Activated T-cell treated with anti-CD3 and anti-CD28 coated beads, Interleukin-2, amount 50 U/mL, for 24 hours (primary cell): ENCODE measurements around the gene SCYGR1.
A peak's percentile ranks its signal among the peaks of the same experiment; 100 is the strongest.
"Not testable (repeated sequence)": the region's sequence is repeated elsewhere in the genome, so short reads cannot be mapped to it uniquely, and the experiment has no call there.

ENCODE experiments used
- DNase-seq: peaks from one replicate; pipeline ENCODE4 v3.0.0-alpha.2; 2020
- H3K27ac Mint-ChIP-seq: 2 replicates; pipeline ENCODE4 v1.8.0; 2020; ENCODE audit warnings: mild to moderate bottlenecking, mixed read lengths
- H3K27me3 Mint-ChIP-seq: 2 replicates; pipeline ENCODE4 v1.8.0; 2020; ENCODE audit warnings: mixed read lengths
- H3K36me3 Mint-ChIP-seq: 2 replicates; pipeline ENCODE4 v1.8.0; 2020; ENCODE audit warnings: low read depth, mixed read lengths
- H3K4me1 Mint-ChIP-seq: 2 replicates; pipeline ENCODE4 v1.8.0; 2020; ENCODE audit warnings: low read depth, mixed read lengths
- H3K4me3 Mint-ChIP-seq: 2 replicates; pipeline ENCODE4 v1.8.0; 2020; ENCODE audit warnings: mild to moderate bottlenecking, moderate library complexity, mixed read lengths
- H3K9me3 Mint-ChIP-seq: 2 replicates; pipeline ENCODE4 v1.8.0; 2020; ENCODE audit warnings: mixed read lengths

SCYGR1 gene

DNA sequence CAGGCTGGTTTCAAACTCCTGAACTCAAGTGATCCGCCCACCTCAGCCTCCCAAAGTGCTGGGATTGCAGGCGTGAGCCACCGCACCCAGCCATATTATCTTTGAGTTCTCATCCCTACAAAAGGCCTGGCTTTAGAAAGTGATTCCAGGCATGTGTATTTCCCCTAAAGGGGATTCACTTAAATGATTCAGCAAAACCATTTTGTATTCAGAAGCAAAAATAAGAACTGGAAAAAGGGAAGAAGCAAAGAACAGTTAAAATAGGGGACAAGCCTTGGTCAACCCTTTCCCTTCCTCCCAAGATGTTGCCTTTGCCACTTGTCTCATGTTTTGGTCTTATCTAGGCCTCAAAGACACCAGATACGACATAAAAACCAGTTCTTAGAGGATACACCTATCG is 19.2 kb downstream of the SCYGR1 start:
- no peaks in the 10 kb centered on the region for H3K9me3 Mint-ChIP-seq
- no peak overlapping the region for H3K4me3 Mint-ChIP-seq
- H3K27ac Mint-ChIP-seq: no peak overlapping the region
- no peaks in the 10 kb centered on the region for H3K36me3 Mint-ChIP-seq
- H3K4me1 Mint-ChIP-seq: peaks cover 26% of the 10 kb centered on the region
- DNase-seq: no peak
- peaks cover 3% of the 10 kb centered on the region for H3K27me3 Mint-ChIP-seq

DNA sequence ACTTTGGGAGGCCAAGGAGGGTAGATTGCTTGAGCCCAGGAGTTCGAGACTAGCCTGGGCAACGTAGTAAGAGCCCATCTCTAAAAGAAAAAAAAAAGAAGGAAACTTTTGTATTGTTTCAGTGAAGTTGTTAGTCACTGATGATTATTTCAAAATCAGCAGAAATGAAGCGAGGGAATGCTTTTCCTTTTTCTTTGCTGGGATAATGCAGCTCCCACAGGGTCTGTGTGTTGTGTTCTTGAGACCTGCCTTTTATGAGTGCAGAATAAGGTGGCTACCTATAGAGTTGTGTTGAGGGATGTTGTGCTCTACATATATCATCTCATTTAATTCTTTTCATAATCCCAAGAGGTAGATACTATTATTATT is 20.3 kb downstream of the SCYGR1 start:
- no peaks in the 10 kb centered on the region for H3K36me3 Mint-ChIP-seq
- peaks cover 21% of the 10 kb centered on the region for H3K4me1 Mint-ChIP-seq
- H3K27ac Mint-ChIP-seq: no peak overlapping the region
- H3K4me3 Mint-ChIP-seq: no peak overlapping the region
- no peaks in the 10 kb centered on the region for H3K27me3 Mint-ChIP-seq
- no peak for DNase-seq
- H3K9me3 Mint-ChIP-seq: no peaks in the 10 kb centered on the region

DNA sequence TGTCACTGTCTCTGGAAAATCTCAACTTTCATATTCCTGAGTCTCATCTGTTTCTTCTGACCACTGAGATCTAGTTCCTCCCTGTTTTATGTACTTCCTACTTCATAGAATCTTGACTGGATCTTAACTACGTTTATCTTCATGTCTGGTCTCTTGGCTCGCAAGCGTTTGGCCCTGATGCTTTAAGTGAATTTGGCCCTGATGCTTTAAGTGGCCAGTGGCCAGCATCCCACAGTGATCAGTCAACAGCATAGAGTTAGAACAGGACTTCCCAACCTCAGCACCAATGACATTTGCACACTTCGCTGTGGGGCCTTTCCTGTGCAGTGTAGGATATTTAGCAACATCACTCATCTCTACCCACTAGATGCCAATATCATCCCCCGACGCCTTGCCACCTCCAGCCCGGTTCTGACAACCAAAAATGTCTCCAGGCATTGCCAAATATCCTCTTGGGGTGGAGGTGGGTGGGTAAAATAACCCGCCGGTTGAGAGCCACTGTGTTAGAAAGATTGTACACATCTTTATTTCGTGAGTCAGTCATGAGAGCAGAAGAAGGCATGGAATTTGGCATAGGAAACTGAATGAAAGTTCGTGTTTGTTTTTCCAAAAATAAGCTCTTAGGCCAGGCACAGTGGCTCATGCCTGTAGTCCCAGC is 20.9 kb downstream of the SCYGR1 start:
- Mint-ChIP-seq H3K9me3 (no peaks in the 10 kb centered on the region), H3K27me3 (no peaks in the 10 kb centered on the region), H3K4me1 (peaks cover 21% of the 10 kb centered on the region), H3K36me3 (no peaks in the 10 kb centered on the region), H3K4me3 (no peak overlapping the region), H3K27ac (no peak overlapping the region)
- DNase-seq: no peak

DNA sequence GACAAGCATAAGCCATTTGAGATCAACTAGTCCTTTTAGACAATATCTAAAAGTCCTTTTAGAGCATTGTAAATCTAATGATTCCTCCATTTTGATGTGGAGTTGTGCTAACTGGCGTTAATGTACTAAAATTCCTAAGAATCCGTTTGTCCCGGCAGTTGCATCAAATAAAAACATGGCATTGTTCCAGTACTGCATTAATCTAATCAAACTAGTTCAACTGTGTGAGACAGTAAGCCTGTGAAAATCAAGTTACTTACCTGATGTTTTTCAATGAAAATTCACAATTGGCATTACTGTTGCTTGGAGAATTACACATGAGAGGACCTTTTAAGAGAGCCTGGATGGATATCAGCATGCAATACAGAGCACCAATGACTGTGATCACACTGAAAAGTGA is 21.9 kb downstream of the SCYGR1 start:
- no peak for DNase-seq

DNA sequence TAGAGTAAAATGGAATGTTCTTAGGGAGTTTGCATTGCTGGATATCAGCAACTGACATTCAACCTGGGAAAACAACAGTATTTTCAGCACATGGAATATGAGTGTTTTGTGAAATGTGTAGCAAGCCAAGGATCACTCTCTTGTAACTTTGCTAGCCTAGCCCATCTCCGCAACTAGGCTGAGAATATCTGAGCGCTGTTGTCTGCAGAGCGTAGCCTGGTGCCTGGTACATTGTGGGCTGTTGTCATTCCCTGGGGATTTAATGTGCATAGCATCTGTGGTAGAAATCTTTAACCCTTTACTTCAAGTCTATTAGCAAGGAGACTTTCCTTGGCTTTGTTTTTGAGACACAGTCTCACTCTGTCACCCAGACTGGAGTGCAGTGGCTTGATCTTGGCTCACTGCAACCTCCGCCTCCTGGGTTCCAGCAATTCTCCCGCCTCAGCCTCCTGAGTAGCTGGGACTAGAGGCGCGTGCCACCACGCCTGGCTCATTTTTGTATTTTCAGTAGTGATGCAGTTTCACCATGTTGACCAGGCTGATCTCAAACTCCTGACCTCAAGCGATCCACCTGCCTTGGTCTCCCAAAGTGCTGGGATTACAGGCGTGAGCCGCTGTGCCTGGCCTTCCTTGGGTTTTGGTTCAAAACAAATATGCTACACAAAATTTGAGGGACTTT is 23.0 kb downstream of the SCYGR1 start:
- H3K27ac Mint-ChIP-seq: not testable (repeated sequence)

More for the DNA sequence above, 21.9 kb downstream of the SCYGR1 start:
- no peak overlapping the region for H3K4me3 Mint-ChIP-seq
- H3K9me3 Mint-ChIP-seq: no peaks in the 10 kb centered on the region
- peaks cover 13% of the 10 kb centered on the region for H3K4me1 Mint-ChIP-seq
- H3K27me3 Mint-ChIP-seq: no peaks in the 10 kb centered on the region
- peaks cover 4% of the 10 kb centered on the region for H3K36me3 Mint-ChIP-seq
- H3K27ac Mint-ChIP-seq: no peak overlapping the region

DNA sequence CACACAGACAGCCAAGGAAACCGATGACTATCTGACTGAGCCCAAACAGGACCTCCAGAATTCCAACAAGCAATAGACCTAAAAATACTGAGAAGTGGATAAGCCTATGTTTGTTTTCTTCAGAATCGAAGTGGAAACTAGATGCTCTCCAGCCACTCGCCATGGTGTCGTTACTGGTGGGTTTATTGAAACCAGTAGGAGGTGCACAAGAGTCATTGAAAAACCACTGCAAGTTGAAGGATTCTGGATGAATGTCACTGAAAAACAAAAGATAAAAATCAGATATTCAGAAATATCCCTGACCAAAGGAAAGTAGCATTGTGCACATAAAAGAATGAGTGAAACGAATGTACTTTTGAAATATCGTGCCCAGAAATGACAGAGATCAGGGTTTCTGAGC is 24.0 kb downstream of the SCYGR1 start:
- DNase-seq: no peak
- Mint-ChIP-seq H3K4me1 (peaks cover 8% of the 10 kb centered on the region), H3K4me3 (no peak overlapping the region), H3K36me3 (peaks cover 25% of the 10 kb centered on the region), H3K9me3 (no peaks in the 10 kb centered on the region), H3K27me3 (no peaks in the 10 kb centered on the region), H3K27ac (no peak overlapping the region)

More for the DNA sequence above, 23.0 kb downstream of the SCYGR1 start:
- H3K4me1 Mint-ChIP-seq, H3K27me3 Mint-ChIP-seq, H3K4me3 Mint-ChIP-seq, H3K9me3 Mint-ChIP-seq, DNase-seq: not testable (repeated sequence)
- H3K36me3 Mint-ChIP-seq: peaks cover 15% of the 10 kb centered on the region

DNA sequence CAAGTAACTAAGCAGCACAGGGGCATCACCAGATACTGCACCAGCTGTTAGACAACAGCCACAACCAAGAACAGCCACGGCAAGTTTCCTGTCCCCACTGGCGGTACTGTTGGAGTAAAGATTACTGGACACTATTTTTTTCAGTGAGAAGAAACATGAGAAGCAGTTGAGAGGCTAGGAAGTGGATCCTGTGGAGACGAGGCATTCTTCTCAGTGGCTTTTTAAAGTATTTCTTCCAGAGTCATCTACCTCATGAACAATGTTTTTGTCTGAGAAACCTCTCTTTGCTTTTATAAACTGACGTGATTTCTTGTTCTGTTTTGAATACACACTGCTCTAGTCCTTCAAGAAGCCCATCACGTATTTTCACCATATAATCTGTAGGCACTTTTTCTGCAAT is 27.4 kb downstream of the SCYGR1 start:
- no peaks in the 10 kb centered on the region for H3K9me3 Mint-ChIP-seq
- H3K27ac Mint-ChIP-seq: no peak overlapping the region
- peaks cover 5% of the 10 kb centered on the region for H3K4me1 Mint-ChIP-seq
- H3K4me3 Mint-ChIP-seq: no peak overlapping the region
- peaks cover 59% of the 10 kb centered on the region for H3K36me3 Mint-ChIP-seq
- DNase-seq: no peak
- H3K27me3 Mint-ChIP-seq: no peaks in the 10 kb centered on the region

DNA sequence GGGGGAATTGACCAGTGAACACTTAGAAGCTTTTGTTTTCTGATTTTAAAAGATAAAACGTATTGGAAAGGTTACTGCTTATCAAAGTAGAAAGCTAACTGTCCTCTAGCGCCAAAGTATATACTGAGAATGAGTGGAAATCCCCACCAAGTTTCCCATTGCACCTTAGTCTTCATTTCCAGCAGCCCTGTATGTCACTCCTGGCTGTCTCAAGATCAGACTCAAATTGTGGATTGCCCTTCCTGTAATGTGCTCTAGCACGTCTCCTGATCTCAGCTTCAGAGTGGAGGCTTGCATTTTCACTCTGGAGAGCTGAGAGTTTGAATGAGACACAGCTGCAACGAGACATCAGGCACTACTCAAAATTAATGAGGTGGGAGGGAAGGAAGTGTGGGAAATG is 36.1 kb downstream of the SCYGR1 start:
- DNase-seq: no peak
- Mint-ChIP-seq H3K4me1 (peaks cover 22% of the 10 kb centered on the region), H3K36me3 (peaks cover 74% of the 10 kb centered on the region), H3K4me3 (no peak overlapping the region), H3K27me3 (no peaks in the 10 kb centered on the region), H3K27ac (peak overlapping the region; percentile 75), H3K9me3 (no peaks in the 10 kb centered on the region)

DNA sequence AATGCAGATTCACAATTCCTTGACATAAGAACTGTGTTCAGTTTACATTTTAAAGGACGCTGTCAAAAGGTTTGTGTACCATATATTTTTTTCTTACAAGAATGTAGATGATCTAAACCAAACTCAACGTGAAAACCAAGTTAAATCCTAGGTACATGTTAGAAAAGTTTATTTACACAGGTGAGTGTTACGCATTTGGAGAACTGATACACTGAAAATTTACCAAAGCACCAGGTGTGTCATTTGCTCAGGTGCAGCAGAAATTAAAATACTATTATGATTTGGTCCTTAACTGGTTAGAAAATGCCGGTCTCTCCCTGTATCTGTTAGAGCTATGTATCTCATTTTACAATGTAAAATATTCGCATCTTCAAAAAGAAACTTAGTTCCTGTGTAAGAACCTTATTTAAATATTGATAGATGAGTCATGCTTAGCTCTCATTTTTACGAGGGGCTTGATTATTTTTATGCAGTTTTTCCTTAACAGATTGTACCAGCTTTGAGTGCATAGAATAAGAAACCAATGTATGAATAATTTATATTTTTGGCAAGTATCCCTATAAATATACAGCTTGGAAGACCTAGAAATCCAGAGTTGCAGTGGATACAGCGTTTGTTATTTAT is 37.6 kb downstream of the SCYGR1 start:
- Mint-ChIP-seq H3K27me3 (no peaks in the 10 kb centered on the region), H3K27ac (no peak overlapping the region), H3K4me1 (peaks cover 22% of the 10 kb centered on the region), H3K36me3 (peaks cover 72% of the 10 kb centered on the region), H3K9me3 (no peaks in the 10 kb centered on the region), H3K4me3 (no peak overlapping the region)
- no peak for DNase-seq

DNA sequence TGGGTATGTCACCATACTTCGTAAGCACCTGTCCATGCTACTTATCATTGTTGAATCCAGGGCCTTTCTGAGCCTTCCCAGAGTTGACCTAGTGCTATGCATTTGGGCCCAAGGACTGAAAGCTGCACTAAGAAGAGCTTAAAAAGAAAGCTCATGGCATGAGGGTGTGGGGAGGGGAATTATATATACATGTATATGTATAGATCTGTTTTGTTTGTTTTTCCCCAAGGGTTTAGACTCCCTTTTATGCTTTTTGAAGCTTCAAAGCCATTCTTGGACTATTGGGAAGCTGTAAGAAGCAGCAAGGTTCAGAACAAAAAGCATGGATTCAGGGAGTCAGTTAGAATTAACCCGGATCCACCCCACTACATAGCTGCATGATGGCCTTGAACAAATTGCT is 39.4 kb downstream of the SCYGR1 start:
- DNase-seq: no peak
- no peak overlapping the region for H3K27ac Mint-ChIP-seq
- peaks cover 76% of the 10 kb centered on the region for H3K36me3 Mint-ChIP-seq
- no peak overlapping the region for H3K4me3 Mint-ChIP-seq
- H3K27me3 Mint-ChIP-seq: no peaks in the 10 kb centered on the region
- peaks cover 22% of the 10 kb centered on the region for H3K4me1 Mint-ChIP-seq
- no peaks in the 10 kb centered on the region for H3K9me3 Mint-ChIP-seq

DNA sequence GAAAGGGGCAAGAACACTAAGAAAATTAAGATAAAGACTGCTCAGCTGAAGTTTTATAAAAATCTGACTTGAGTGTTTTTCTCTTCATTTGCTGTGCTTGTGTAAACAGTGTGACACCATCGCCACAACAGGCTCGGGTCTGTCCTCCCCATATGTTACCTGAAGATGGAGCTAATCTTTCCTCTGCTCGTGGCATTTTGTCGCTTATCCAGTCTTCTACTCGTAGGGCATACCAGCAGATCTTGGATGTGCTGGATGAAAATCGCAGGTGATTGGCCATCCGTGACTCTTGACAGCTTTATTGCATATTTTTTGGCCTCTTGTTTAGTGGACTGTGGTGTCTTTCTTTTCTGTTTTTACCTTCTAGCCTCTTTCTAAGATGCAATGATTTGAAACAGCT is 40.6 kb downstream of the SCYGR1 start:
- Mint-ChIP-seq H3K27ac (no peak overlapping the region), H3K9me3 (no peaks in the 10 kb centered on the region), H3K4me3 (no peak overlapping the region), H3K36me3 (peaks cover 77% of the 10 kb centered on the region), H3K4me1 (peaks cover 20% of the 10 kb centered on the region), H3K27me3 (no peaks in the 10 kb centered on the region)
- DNase-seq: no peak

DNA sequence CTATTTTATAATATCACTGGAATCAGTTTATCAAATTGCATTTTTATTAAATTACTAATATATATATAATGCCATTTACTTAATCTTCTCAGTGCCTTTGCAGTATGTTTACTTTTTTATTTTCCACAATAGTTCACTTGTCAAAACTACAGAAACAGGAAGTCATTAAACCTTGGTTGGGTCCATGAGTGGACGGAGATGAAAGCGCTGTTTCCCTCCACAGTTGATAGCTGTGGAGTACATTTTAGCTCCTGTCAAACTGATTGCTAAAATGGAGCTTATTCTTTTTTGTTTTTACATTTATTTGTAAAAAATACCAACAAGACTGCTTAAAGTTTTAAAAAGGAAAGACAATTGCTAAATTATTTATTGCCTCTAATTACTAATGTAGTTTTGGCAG is 43.5 kb downstream of the SCYGR1 start:
- H3K4me3 Mint-ChIP-seq: no peak overlapping the region
- no peaks in the 10 kb centered on the region for H3K9me3 Mint-ChIP-seq
- H3K27me3 Mint-ChIP-seq: no peaks in the 10 kb centered on the region
- no peaks in the 10 kb centered on the region for H3K4me1 Mint-ChIP-seq
- H3K27ac Mint-ChIP-seq: no peak overlapping the region
- peaks cover 77% of the 10 kb centered on the region for H3K36me3 Mint-ChIP-seq
- DNase-seq: no peak

DNA sequence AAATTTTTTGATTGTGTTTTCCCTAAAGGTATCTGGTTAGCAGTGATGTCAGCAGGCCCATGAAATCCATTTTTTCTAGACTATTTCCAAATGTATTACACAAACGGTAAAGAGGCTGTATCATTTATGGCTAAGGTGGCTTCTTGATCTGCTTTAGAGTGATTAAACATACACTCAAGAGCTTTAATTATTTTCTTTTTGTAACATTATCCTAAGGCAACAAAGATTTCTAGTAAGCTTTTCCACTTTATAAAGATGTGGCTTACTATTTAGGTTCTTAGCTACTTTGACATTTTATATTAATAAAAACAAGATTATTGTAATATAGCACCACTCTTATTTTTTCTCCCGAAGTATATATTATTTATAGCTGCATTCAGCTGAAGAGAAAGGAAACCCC is 46.2 kb downstream of the SCYGR1 start:
- H3K9me3 Mint-ChIP-seq: no peaks in the 10 kb centered on the region

DNA sequence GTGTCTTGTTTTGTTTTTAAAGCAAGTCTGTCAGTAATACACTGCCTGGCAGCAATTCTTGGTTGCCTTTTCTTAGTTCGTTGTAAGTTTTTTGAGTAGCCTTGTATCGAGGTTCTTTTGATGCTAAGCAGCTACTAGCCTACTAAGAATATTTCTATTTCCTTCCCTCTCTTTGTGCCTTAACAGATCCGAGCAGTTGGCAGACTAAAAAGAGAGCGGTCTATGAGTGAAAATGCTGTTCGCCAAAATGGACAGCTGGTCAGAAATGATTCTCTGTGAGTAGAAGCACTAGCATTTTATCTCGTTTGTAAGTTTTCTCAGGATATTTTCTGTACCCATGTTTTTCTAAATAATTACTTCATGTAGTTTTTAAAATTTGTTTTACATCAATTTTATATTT is 47.6 kb downstream of the SCYGR1 start:
- no peak overlapping the region for H3K4me3 Mint-ChIP-seq
- DNase-seq: no peak
- peaks cover 13% of the 10 kb centered on the region for H3K4me1 Mint-ChIP-seq
- no peaks in the 10 kb centered on the region for H3K9me3 Mint-ChIP-seq
- H3K36me3 Mint-ChIP-seq: peaks cover 82% of the 10 kb centered on the region
- H3K27ac Mint-ChIP-seq: no peak overlapping the region
- H3K27me3 Mint-ChIP-seq: no peaks in the 10 kb centered on the region

More for the DNA sequence above, 46.2 kb downstream of the SCYGR1 start:
- Mint-ChIP-seq H3K36me3 (peaks cover 80% of the 10 kb centered on the region), H3K4me1 (peaks cover 4% of the 10 kb centered on the region), H3K27me3 (no peaks in the 10 kb centered on the region), H3K27ac (no peak overlapping the region), H3K4me3 (no peak overlapping the region)
- no peak for DNase-seq

DNA sequence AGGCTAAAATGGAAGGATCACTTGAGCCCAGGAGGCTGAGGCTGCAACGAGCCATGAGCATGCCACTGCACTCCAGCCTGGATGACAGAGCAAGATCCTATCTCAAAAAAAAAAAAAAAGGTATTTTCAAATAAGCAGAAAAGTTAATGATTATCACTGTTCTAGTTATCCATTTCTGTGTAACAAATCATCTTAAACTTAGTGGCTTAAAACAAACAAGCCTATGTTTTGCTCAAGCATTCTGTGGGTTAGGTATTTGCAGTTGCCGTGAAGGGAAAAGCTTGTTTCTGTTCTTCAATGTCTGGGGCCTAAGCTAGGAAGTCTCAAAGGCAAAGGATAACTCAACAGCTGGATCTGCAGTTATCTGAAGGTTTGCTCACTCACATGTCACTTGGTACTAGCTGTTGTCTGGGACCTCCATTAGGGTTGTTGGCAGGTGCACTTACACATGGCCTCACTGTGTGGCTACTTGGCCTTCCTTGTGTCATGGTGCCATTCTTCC is 48.6 kb downstream of the SCYGR1 start:
- H3K4me1 Mint-ChIP-seq: peaks cover 16% of the 10 kb centered on the region
- H3K4me3 Mint-ChIP-seq: no peak overlapping the region
- no peak for DNase-seq
- no peaks in the 10 kb centered on the region for H3K9me3 Mint-ChIP-seq
- no peak overlapping the region for H3K27ac Mint-ChIP-seq
- H3K36me3 Mint-ChIP-seq: peaks cover 83% of the 10 kb centered on the region
- H3K27me3 Mint-ChIP-seq: no peaks in the 10 kb centered on the region
